ENCODE data around the gene SAA1. TPM values are rescaled to one million over a fixed set of nuclear protein-coding genes. Genes with fewer than 3 reads are reported as not detected.
"Not testable (repeated sequence)": the region's sequence is repeated elsewhere in the genome, so short reads cannot be mapped to it uniquely, and the experiment has no call there.

The SAA1 gene
- total and polyA plus RNA-seq, 11 donors, result 1.4 to 8.6 (median 4.4) TPM; not detected in 5

- H3K27me3 ChIP-seq, result peaks cover 0 to 8% (median 0%) of the 10 kb centered on the region in 9 donors
- no peaks in the 10 kb centered on the region for H3K4me1 ChIP-seq
- 0 to 2% (median 1%) methylated on average over 1 of the region's 1 CpG for WGBS, 4 donors
- no peak overlapping the region for H3K27ac ChIP-seq
- H3K4me3 ChIP-seq, result no peak overlapping the region
- intact Hi-C loops (cut with DNase I), result loop anchor here in 1 of 10 donors (10.0 kb wide), 1 partner anchor 491 kb away; no protein-coding TSS in a partner anchor
- H3K9me3 ChIP-seq, result no peaks in the 10 kb centered on the region
- ATAC-seq (no peak), DNase-seq (no peak)
- TF ChIP-seq POLR2A (IDR thresholded peaks at IDR 0.05) (no peak), CTCF (IDR thresholded peaks at IDR 0.05) (peak in 11 of 12 donors; percentile 26 to 81 (median 46))
- no peaks in the 10 kb centered on the region for H3K36me3 ChIP-seq
Observed at GRCh38 chr11:18243783-18244362, 22.2 kb upstream of the SAA1 start.

GRCh38 chr11:18245396-18245795, 20.7 kb upstream of the SAA1 start:
- TF ChIP-seq CTCF (IDR thresholded peaks at IDR 0.05) (no peak), POLR2A (IDR thresholded peaks at IDR 0.05) (no peak)
- Histone ChIP-seq H3K9me3 (no peaks in the 10 kb centered on the region), H3K36me3 (no peaks in the 10 kb centered on the region), H3K4me1 (no peaks in the 10 kb centered on the region), H3K27ac (no peak overlapping the region), H3K4me3 (no peak overlapping the region), H3K27me3 (peaks cover 0 to 5% (median 0%) of the 10 kb centered on the region in 9 donors)
- DNase-seq (no peak), ATAC-seq (peak in 1 of 4 donors; percentile 27)
- intact Hi-C loops (cut with DNase I), result loop anchor here in 1 of 10 donors (10.0 kb wide), 1 partner anchor 489 kb away; no protein-coding TSS in a partner anchor
- 61 to 65% (median 61%) methylated on average over 6 of the region's 6 CpGs for WGBS, 4 donors

- peak in 1 of 4 donors; percentile 13 for ATAC-seq
- intact Hi-C loops (cut with DNase I), result loop anchor here in 1 of 10 donors (10.0 kb wide), 1 partner anchor 488 kb away; no protein-coding TSS in a partner anchor
Observed at GRCh38 chr11:18246379-18247190, 19.5 kb upstream of the SAA1 start.

GRCh38 chr11:18247191-18247581, 18.9 kb upstream of the SAA1 start:
- H3K4me1 ChIP-seq, H3K27ac ChIP-seq, H3K4me3 ChIP-seq, H3K27me3 ChIP-seq, H3K36me3 ChIP-seq, H3K9me3 ChIP-seq, DNase-seq, ATAC-seq: not testable (repeated sequence)
- WGBS, 4 donors, result 11 to 74% (median 54%) methylated on average over 1 to 4 of the region's 6 CpGs
- intact Hi-C loops (cut with DNase I), result loop anchor here in 1 of 10 donors (10.0 kb wide), 1 partner anchor 488 kb away; no protein-coding TSS in a partner anchor

More at GRCh38 chr11:18246379-18247190, 19.5 kb upstream of the SAA1 start:
- DNase-seq, H3K4me1 ChIP-seq, H3K9me3 ChIP-seq, H3K27me3 ChIP-seq, H3K36me3 ChIP-seq: not testable (repeated sequence)
- peak overlapping the region in 1 of 12 donors; percentile 42 for H3K4me3 ChIP-seq
- peak overlapping the region in 1 of 12 donors; percentile 66 for H3K27ac ChIP-seq
- 75 to 86% (median 80%) methylated on average over 9 to 11 of the region's 11 CpGs for WGBS, 4 donors

- ATAC-seq, result no peak
- H3K27me3 ChIP-seq, result peaks cover 0 to 2% (median 0%) of the 10 kb centered on the region in 9 donors
- no peaks in the 10 kb centered on the region for H3K36me3 ChIP-seq
- no peaks in the 10 kb centered on the region for H3K9me3 ChIP-seq
- no peak for DNase-seq
- no peak within 1 kb of the TSS for H3K4me3 ChIP-seq
- TF ChIP-seq CTCF (IDR thresholded peaks at IDR 0.05), result no peak
- no peak for TF ChIP-seq POLR2A (IDR thresholded peaks at IDR 0.05)
- intact Hi-C loops (cut with DNase I), result loop anchor here in 1 of 10 donors (10.0 kb wide), 1 partner anchor 486 kb away; no protein-coding TSS in a partner anchor
- no peak within 1 kb of the TSS for H3K27ac ChIP-seq
- no peaks in the 10 kb centered on the region for H3K4me1 ChIP-seq
- 45 to 56% (median 55%) methylated on average over 4 to 5 of the region's 5 CpGs for WGBS, 4 donors
Observed at GRCh38 chr11:18248561-18248960, 17.5 kb upstream of the SAA1 start, which contains the start of gene SAA2. TSS of gene SAA2 (minus strand) at chr11:18248668. CDS start at chr11:18248011, 657 bp downstream.
